GM12891 (cell line): ENCODE data around the gene MMP26.

Source experiments
- POLR2A ChIP-seq: IDR thresholded peaks from 2 replicates; pipeline ENCODE4 v1.6.1; 2011; ENCODE audit warnings: low read depth, low read length, control low read depth
- POLR2AphosphoS5 ChIP-seq: IDR thresholded peaks from 2 replicates; pipeline ENCODE4 v1.6.1; 2011; ENCODE audit warnings: low read depth, low read length, control low read depth
- POU2F2 ChIP-seq: IDR thresholded peaks from 2 replicates; pipeline ENCODE4 v1.6.1; 2011; ENCODE audit warnings: low read depth, mild to moderate bottlenecking, control low read depth, low read length, moderate library complexity
- SPI1 ChIP-seq: IDR thresholded peaks from 2 replicates; pipeline ENCODE4 v1.6.1; 2011; ENCODE audit warnings: low read depth, low read length, control low read depth
- TAF1 ChIP-seq: IDR thresholded peaks from 2 replicates; pipeline ENCODE4 v1.6.1; 2011; ENCODE audit warnings: low read depth, low read length, control low read depth

- TF ChIP-seq POLR2A (no peak), POLR2AphosphoS5 (no peak), POU2F2 (no peak), TAF1 (no peak), SPI1 (no peak)
Measured at GRCh38 chr11:4682623-4683419, 21.8 kb upstream of the MMP26 start.
